NOMO-1 treated with dmso at 0.1 percent for 144 hours (cell line): ENCODE results near the gene MYO1G.
"Not testable (repeated sequence)": the region's sequence is repeated elsewhere in the genome, so short reads cannot be mapped to it uniquely, and the experiment has no call there.

ENCODE experiments used
- DNase-seq: peaks from one replicate; lab custom pipeline; 2025; ENCODE audit not compliant: unreplicated experiment; lab: John Stamatoyannopoulos, UW

The MYO1G gene

GRCh38 chr7:44999245-45000092 is 20.7 kb upstream of the MYO1G start:
- peak; percentile 97 for DNase-seq

DNA sequence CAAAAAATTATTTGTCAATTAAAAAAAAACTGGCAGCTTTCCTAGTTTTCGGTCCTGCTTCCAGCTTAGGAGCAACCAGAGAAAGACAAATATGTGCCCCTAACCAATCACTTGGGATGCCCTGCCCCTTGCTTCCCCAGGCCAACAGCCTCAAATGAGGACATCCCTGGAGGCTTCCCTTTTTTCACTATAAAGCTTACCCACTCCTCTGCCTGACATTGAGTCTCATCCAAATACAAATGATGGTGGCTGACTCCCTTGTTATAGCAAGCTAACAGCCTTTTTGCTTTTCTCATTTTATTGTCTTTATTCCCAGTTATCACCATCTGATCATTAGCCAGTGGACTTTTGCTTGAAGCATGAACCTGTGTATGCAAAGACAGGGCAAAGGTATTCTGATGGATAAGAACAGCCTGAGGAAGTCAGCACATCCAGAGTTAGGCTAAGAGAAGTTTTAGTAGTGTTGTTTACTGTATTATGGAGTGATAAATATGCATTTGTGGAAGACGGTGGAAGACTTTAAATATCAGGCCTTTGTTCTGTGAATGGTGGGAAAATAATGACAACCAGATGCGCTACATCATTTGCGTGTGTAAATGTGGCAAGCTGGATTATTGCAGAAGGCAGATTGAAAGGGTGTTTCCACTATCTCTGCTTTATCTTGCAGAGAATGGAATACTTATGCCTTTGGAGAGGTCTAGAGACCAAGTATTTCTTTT is 19.5 kb upstream of the MYO1G start:
- no peak for DNase-seq

DNA sequence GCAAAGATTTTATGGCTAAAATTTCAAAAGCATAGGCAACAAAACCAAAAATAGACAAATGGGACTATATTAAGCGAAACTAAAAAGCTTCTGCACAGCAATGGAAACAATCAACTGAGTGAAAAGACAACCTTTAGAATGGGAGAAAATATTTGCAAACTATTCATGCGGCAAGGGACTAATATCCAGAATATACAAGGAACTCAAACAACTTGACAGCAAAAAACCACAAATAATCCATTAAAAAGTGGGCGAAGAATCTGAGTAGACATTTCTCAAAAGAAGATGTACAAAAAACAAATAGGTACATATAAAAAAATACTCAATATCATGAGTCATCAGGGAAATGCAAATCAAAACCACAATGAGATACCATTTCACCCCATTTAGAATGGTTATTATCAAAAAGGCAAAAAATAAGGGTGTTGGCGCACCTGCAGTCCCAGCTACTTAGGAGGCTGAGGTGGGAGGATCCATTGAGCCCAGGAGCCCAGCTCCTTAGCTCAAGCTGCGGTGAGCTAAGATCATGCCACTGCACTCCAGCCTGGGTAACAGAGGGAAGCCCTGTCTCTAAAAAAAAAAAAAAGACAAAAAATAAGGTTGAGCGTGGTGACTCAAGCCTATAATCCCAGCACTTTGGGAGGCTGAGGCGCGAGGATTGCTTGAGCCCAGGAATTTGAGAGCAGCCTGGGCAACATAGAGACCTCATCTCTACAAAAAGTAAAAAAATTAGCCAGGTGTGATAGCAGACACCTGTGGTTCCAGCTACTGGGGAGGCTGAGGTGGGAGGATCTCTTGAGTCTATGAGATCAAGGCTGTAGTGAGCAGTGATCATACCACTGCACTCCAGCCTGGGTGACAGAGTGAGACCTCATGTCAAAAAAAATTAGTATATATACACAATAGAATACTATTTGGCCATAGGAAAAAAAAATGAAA is 17.0 kb upstream of the MYO1G start:
- no peak for DNase-seq

- DNase-seq, result no peak
Measured at GRCh38 chr7:44994877-44995554, 16.2 kb upstream of the MYO1G start.

- not testable (repeated sequence) for DNase-seq
Measured at GRCh38 chr7:44992004-44992795, 13.4 kb upstream of the MYO1G start.

- DNase-seq, result no peak
Measured at GRCh38 chr7:44990109-44991023, 11.6 kb upstream of the MYO1G start.

- DNase-seq, result no peak
Measured at GRCh38 chr7:44989132-44989531, 10.3 kb upstream of the MYO1G start.

GRCh38 chr7:44988701-44989100 is 9.9 kb upstream of the MYO1G start:
- no peak for DNase-seq

- DNase-seq, result no peak
Measured at GRCh38 chr7:44987996-44988395, 9.2 kb upstream of the MYO1G start.

GRCh38 chr7:44987457-44987856 is 8.6 kb upstream of the MYO1G start:
- DNase-seq, result no peak

GRCh38 chr7:44986218-44987053 is 7.6 kb upstream of the MYO1G start:
- DNase-seq, result peak; percentile 91

GRCh38 chr7:44985900-44986217 is 7.0 kb upstream of the MYO1G start:
- peak; percentile 37 for DNase-seq

DNA sequence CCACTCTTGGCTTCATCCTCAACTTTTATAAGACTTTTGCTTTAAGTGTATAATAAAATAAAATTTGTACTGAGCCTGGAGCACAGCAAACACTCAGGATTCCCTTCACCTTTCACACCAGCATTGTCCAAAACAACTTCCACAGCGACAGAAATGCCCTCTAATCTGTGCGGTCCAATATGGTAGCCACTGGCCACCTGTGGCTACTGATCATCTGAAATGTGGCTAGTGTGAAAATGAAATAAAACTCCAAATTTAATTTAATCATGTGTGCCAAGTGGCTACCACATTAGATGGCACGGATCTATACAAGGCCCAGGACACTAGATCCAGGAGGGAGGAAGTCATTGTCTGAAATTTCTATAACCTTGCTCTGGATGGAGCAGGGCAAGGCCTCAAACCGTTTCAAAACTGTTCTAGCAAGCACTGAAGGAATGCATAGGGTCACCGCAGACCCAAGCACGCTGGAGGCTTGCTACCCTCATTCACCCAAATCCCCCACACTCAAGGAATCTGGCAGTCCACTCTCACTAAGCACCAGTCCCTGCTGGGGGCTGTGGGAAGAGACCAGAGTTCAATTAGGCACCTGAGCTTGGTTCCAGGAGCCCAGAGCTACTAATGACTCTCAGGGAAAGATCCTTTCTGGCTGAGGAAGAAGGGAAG is 6.3 kb upstream of the MYO1G start:
- DNase-seq, result no peak

DNA sequence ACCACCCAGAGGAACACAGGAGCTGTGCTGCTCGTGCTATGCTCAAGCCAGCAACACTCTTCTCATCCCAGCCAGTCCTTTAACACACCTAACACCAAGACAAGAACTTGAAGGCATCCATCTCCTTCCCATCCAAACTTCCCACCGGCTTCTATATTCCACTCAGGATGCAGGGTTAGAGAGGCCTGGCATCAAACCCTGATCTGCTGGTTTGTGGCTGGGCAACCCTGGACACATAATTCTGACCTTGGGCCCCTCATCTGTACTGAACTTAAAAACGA is 5.6 kb upstream of the MYO1G start:
- no peak for DNase-seq

- DNase-seq, result no peak
Measured at GRCh38 chr7:44983742-44984477, 5.1 kb upstream of the MYO1G start.

- DNase-seq, result no peak
Measured at GRCh38 chr7:44982970-44983369, 4.2 kb upstream of the MYO1G start.

- no peak for DNase-seq
Measured at GRCh38 chr7:44982535-44982923, 3.7 kb upstream of the MYO1G start.
